ENCODE data around the gene ASTN1. TPM values are rescaled to one million over a fixed set of nuclear protein-coding genes. Genes with fewer than 3 reads are reported as not detected.
A peak's percentile ranks its signal among the peaks of the same experiment; 100 is the strongest.

ASTN1 gene
- total RNA-seq, 1 donor from 2014 or later, result 7.7 TPM

DNA sequence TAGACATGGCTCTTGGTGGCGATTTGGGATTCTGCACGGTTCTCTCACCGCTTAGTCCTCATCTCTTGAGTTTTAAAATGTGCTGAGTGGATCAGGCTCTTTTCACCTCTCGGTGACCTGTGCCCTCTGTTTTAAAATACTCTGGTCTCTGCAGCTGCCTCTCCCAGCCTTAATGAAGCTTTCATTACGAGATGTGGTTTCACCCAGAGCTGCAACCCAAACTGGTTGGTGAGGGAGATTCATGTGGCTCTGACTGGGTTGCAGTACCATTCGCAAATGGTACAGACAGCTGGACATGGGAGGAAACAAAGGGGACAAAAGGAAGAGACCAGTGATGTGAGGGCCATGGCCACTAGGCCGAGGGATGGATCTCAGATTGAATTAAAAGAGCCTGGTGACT is 258.9 kb downstream of the ASTN1 start:
- Mint-ChIP-seq H3K27me3 (ENCODE audit: unreplicated experiment) (no peaks in the 10 kb centered on the region), H3K9me3 (ENCODE audit: unreplicated experiment) (no peaks in the 10 kb centered on the region), H3K4me1 (ENCODE audit: low read depth, unreplicated experiment) (peaks cover 2% of the 10 kb centered on the region), H3K36me3 (ENCODE audit: unreplicated experiment) (no peaks in the 10 kb centered on the region), H3K27ac (ENCODE audit: unreplicated experiment) (no peak overlapping the region), H3K4me3 (ENCODE audit: unreplicated experiment) (no peak overlapping the region)
- no peak for DNase-seq
- TF ChIP-seq, protein P1, sequence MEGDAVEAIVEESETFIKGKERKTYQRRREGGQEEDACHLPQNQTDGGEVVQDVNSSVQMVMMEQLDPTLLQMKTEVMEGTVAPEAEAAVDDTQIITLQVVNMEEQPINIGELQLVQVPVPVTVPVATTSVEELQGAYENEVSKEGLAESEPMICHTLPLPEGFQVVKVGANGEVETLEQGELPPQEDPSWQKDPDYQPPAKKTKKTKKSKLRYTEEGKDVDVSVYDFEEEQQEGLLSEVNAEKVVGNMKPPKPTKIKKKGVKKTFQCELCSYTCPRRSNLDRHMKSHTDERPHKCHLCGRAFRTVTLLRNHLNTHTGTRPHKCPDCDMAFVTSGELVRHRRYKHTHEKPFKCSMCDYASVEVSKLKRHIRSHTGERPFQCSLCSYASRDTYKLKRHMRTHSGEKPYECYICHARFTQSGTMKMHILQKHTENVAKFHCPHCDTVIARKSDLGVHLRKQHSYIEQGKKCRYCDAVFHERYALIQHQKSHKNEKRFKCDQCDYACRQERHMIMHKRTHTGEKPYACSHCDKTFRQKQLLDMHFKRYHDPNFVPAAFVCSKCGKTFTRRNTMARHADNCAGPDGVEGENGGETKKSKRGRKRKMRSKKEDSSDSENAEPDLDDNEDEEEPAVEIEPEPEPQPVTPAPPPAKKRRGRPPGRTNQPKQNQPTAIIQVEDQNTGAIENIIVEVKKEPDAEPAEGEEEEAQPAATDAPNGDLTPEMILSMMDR (IDR thresholded peaks at IDR 0.05; ENCODE audit: partially characterized antibody, unreplicated experiment), result no peak

DNA sequence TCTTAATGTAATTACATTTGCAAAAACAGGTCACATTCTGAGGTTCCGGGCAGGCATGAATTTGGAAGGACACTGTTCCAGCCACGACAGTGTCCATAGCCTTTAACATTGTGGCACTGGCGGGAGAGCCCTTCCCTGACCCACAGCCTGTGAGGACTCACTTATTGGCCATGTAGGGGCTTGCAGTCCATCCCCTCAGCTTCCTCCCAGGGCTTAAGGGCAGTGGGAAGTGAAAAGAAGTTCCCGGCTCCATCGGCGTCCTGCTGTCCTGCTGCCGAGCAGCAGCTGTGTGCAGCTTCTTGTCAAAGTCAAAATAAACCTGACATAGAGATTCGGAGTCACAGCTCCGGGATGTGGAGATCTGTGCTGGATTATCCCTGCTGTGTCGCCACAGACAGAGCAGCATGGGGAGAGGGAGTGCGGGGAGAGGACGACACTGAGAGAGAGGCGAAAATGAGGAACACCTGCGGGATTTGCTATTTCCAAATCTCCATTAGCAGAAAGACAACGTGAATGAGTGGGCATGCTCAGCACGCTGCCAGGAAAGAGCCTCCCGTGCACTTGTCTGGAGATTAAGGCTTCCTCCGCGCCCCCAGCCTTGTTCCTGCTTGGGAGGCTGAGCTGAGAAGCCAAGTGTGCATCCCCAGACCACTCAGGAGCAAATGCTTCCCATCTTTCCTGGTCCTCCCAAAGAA is 260.3 kb downstream of the ASTN1 start:
- Mint-ChIP-seq H3K27me3 (ENCODE audit: unreplicated experiment) (no peaks in the 10 kb centered on the region), H3K27ac (ENCODE audit: unreplicated experiment) (no peak overlapping the region), H3K4me3 (ENCODE audit: unreplicated experiment) (no peak overlapping the region), H3K36me3 (ENCODE audit: unreplicated experiment) (no peaks in the 10 kb centered on the region), H3K4me1 (ENCODE audit: low read depth, unreplicated experiment) (peaks cover 8% of the 10 kb centered on the region), H3K9me3 (ENCODE audit: unreplicated experiment) (no peaks in the 10 kb centered on the region)
- TF ChIP-seq, protein P1 (IDR thresholded peaks at IDR 0.05; ENCODE audit: partially characterized antibody, unreplicated experiment), result no peak
- DNase-seq, result no peak

DNA sequence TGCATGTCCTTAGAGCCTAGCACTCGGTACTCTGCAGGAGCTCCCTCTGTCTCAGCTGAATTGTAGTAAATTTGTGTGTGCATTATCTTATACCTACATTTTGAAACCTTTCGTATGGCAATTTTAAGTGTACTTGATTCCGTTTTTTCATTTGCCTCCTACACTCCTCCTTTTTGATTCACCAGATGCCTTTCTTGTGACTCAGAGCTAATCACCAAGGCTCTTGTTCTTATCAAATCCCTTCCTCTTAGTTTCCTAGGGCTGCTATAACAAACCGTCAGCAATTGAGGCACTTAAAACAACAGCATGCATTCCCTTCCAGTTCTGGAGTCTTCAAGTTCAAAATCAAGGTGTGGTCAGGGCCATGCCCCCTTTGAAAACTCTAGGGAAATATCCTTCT is 261.0 kb downstream of the ASTN1 start:
- Mint-ChIP-seq H3K4me3 (ENCODE audit: unreplicated experiment) (no peak overlapping the region), H3K9me3 (ENCODE audit: unreplicated experiment) (no peaks in the 10 kb centered on the region), H3K27ac (ENCODE audit: unreplicated experiment) (no peak overlapping the region), H3K4me1 (ENCODE audit: low read depth, unreplicated experiment) (peaks cover 8% of the 10 kb centered on the region), H3K27me3 (ENCODE audit: unreplicated experiment) (no peaks in the 10 kb centered on the region), H3K36me3 (ENCODE audit: unreplicated experiment) (no peaks in the 10 kb centered on the region)
- DNase-seq, result no peak
- TF ChIP-seq, protein P1 (IDR thresholded peaks at IDR 0.05; ENCODE audit: partially characterized antibody, unreplicated experiment), result no peak

DNA sequence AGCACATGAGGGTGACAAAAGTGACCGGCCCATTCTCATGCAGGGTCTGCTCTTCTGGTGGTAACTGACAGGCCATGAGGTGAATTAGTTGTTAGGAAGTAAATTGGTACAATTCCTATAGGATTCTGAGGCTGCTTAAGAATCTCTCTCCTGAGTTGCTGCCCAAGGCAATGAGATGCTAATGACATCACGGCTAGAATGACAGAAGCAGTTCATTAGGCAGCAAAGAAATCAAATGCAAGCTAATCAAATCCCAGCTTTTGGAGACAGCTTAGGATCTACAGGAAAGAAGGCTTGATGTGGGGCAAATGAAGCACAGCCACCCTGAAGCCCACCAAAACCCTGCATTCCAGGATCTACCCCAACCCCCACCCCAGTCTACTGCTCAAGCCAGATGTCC is 265.2 kb downstream of the ASTN1 start:
- TF ChIP-seq, protein P1 (IDR thresholded peaks at IDR 0.05; ENCODE audit: partially characterized antibody, unreplicated experiment), result no peak
- Mint-ChIP-seq H3K27me3 (ENCODE audit: unreplicated experiment) (no peaks in the 10 kb centered on the region), H3K36me3 (ENCODE audit: unreplicated experiment) (no peaks in the 10 kb centered on the region), H3K4me1 (ENCODE audit: low read depth, unreplicated experiment) (peaks cover 10% of the 10 kb centered on the region), H3K9me3 (ENCODE audit: unreplicated experiment) (no peaks in the 10 kb centered on the region), H3K4me3 (ENCODE audit: unreplicated experiment) (no peak overlapping the region), H3K27ac (ENCODE audit: unreplicated experiment) (no peak overlapping the region)
- no peak for DNase-seq

DNA sequence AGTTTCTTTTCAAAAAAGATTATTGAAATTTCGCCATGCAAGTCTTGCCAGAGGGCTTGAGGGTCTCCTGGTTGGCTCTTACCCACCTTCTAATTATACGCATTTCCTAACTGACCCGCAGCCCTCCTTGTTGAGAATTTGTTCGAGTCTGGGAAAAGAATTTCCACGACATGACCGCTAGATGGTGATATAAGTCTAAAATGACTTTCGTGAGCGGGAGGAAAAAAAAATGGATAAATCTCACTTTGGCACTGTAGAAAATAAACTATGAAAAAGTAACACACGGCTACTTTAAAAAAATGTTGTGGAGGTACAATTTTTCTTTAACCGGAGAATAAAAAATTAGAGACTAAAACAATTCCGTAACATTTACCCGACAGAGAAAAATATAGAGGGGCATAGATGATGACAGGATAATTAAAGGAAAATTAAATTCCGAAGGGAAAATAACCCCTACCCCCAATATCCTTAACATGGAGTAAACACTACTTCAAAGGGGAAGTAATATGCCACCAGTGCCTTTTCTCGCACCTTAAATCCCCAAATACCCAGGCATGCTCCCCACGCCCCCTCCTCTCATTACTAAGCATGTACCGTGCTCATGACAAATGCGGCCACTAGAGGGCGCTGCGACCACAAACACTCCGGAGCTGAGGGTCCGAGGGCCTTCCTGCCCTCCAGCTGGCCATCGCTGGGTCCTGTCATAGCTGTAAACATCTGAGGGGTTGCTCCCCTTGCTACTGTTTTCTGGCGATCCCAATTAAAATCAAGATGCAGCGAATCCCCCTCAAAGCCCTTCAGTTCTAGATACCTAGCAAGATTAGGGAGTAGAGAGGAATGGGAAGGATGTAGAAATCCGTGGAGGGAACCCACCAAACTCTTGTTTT is 266.9 kb downstream of the ASTN1 start:
- Mint-ChIP-seq H3K36me3 (ENCODE audit: unreplicated experiment) (peaks cover 2% of the 10 kb centered on the region), H3K4me1 (ENCODE audit: low read depth, unreplicated experiment) (peaks cover 9% of the 10 kb centered on the region), H3K4me3 (ENCODE audit: unreplicated experiment) (peak overlapping the region; percentile 61), H3K27me3 (ENCODE audit: unreplicated experiment) (no peaks in the 10 kb centered on the region), H3K27ac (ENCODE audit: unreplicated experiment) (no peak overlapping the region), H3K9me3 (ENCODE audit: unreplicated experiment) (no peaks in the 10 kb centered on the region)
- TF ChIP-seq, protein P1 (IDR thresholded peaks at IDR 0.05; ENCODE audit: partially characterized antibody, unreplicated experiment), result peak; percentile 98
- peak; percentile 93 for DNase-seq

All from glutamatergic neuron (in vitro differentiated cells).